Stimulated activated CD8-positive, alpha-beta memory T cell treated with anti-CD3 and anti-CD28 coated beads, Interleukin-7, amount 100 ng/mL, for 48 hours (primary cell): ENCODE results near the gene GNAO1.

Source experiments
- DNase-seq, 2 donors: peaks; one replicate each; pipeline ENCODE4 v3.0.0-alpha.2; 2020; ENCODE audit warnings: low read depth in 1 of 2; ENCODE audit errors: extremely low read depth in 1 of 2

GNAO1 gene

DNA sequence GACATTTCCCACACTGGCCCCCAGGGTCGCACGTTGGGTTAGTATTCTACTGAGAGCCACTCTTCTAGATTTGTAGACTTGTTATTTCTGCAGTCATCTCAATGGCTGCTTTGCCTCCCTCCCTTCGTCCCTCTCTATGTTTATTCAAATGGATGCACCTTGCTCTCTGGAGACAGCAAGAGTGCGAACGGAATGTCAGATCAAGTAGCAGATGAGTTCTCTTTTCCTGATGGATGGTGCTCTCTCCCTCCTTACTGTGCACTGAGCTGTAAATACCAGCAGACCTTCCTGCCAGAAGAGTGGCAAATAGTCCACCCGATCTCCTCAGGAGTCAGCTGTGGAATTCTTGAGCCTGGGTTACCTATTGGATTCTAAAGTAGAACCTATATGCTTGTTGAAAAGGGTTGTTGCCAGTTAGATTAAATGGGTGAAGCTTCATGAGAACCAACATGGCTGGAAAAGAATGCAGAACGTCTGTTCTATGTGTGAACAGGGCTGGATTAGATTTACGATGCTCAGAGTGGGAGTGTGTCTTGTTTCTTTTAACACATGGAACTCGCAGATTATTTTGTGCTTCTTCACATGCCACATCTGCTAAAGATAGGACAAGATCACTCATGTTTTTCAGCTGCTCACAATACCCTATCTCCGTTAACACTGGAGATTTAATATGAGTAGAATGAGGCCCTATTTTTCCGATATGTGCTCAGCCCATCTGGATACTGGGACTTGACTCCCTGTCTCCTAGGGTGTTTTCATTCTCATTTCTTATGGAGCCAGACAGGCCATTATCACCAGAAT lies 6.1 kb downstream of the GNAO1 start:
- DNase-seq, result no peak

- DNase-seq, result no peak
These were observed 6.9 kb downstream of the GNAO1 start for GRCh38 chr16:56198006-56198754.

GRCh38 chr16:56198755-56199114 lies 7.4 kb downstream of the GNAO1 start:
- DNase-seq, result no peak

GRCh38 chr16:56199164-56199563 lies 7.9 kb downstream of the GNAO1 start:
- DNase-seq, result no peak

GRCh38 chr16:56201030-56201429 lies 9.7 kb downstream of the GNAO1 start:
- DNase-seq, result no peak

GRCh38 chr16:56202036-56202435 lies 10.7 kb downstream of the GNAO1 start:
- DNase-seq, result no peak

- no peak for DNase-seq
These were observed 11.8 kb downstream of the GNAO1 start for GRCh38 chr16:56203052-56203451.

DNA sequence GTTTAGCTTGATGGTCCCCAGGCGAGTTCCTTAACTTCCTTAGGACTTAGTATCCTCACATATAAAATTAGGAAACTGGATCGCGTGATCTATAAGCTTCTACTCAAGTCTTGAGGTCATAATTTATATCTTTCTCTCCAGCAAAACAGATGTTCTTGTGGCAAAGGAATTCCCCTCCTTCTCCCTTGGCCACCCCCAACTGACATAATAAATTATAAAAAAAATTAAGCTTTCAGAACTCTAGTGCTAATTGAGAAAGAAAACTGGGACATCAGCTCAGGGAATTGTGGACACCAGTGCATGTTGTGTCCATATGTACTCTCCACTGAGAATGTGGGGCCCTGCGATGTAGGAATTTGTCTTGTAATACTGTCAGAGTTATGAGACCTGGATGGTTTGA lies 13.5 kb downstream of the GNAO1 start:
- DNase-seq, result no peak

DNA sequence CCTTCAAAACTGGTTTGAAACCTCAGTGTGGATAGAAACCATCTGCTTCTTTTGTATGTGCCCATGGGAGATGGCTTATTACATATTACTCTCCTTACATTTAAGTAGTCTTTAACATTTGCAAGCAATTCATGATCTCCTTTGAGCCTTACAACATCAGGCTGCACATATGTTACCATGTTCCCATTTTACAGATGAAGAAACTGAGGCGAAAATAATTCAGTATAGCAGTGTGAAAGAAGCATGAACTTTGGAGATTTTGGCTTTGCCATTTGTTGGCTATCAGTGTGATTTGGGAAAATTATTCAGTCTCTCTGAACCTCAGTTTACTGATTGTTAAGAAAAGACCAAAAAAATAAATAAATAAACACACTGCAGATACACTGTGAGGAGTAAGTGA lies 15.7 kb downstream of the GNAO1 start:
- no peak for DNase-seq

DNA sequence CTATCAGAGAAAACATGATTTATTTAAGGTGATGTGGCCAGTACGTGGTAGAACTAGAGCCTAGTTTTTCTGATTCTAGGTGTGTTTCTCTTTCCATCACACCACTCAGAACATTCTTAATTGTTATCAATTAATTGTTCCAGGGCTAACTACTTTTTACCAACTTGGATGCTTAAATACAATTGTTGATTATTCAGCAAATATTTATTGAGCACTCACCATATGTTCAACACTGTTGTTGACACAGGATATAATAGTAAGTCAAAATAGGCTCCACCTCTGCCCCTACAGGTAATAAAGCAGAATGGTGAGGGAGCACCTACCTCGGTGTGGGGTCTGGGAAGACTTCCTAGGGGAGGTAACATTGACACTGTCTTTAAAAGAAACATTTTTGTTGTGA lies 16.1 kb downstream of the GNAO1 start:
- DNase-seq, result no peak

DNA sequence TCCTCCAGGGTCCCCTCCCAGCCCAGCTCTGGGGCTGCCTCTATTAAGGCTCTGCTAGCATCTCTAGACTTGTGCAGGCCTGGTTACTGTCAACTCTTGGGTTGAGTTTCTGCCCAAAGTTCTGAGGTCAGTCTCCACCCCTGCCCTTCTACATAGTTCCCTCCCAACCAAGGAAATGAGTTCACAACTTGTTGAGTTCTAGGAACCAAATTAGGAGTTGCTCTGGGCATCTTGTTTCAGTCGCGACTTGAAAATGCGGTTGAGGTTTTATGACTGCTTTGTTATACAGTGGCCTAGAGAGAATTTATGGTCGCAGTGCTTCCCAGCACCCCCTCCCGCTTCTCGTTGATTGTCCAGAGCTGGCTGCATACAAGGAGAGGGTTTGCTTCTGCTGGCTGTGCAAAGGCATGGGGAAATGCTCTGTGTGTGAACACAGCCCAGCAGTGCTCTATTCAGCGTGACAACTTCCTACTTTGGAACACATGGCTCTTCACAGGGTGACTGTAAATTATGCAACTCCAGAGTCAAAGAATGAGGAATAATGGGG lies 20.2 kb downstream of the GNAO1 start:
- DNase-seq, result no peak

GRCh38 chr16:56212144-56212543 lies 20.9 kb downstream of the GNAO1 start:
- no peak for DNase-seq

DNA sequence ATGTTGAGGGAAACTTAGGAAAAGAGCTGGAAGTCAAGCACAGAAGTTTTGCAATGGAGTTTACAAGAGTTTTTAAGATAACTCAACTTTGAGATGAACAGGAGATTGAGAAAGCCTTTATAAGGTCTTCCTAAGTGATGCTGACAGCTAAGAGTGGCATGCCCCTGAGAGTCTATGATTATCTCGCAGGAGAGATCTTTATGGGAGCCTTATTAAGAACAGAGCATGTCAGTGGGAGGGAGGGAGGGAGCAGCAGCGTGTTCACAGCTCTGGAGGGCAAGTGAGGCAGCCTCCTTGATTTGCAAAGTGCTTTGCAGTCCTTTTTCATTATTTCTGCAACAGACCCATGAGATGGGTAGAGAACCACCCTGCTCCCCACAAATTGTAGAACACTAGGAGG lies 30.7 kb downstream of the GNAO1 start:
- DNase-seq, result no peak

GRCh38 chr16:56222474-56222997 lies 31.2 kb downstream of the GNAO1 start:
- DNase-seq, result no peak

GRCh38 chr16:56225017-56225742 lies 33.9 kb downstream of the GNAO1 start:
- DNase-seq, result no peak

GRCh38 chr16:56226187-56226586 lies 34.9 kb downstream of the GNAO1 start:
- DNase-seq, result peak in 1 of 2 donors; percentile 1

DNA sequence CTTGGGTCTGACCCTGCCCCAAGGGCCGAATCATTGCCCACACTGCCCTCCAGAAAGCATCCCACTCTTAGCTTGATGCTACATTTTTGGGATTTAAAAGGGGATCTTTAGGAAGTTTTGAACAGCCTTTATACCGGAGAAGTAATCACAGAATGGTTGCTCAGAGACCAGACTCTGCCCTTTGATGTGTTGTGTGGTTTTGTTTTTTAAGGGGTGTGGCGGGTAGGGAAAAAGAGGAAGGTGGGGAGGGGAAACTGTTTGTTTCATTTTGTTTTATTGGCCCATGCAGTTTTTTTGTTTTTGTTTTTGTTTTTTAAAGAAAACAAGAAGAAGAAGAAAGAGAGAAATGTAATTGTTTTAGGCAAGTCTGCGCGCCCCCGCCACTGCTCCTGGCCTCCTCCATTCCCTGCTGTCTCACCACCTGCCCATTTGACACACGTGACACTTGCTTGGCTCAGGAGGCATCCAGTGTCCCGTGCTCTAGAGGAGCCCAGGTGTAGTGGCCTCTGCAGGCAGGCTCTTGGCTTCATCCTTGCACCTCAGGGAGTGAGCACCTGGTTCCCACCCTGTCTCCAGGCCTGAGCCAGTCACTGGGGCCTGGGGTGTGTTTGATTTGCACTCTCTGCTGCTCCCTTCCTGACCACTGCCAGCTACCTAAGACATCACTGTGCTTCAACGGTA lies 35.7 kb downstream of the GNAO1 start:
- no peak for DNase-seq

DNA sequence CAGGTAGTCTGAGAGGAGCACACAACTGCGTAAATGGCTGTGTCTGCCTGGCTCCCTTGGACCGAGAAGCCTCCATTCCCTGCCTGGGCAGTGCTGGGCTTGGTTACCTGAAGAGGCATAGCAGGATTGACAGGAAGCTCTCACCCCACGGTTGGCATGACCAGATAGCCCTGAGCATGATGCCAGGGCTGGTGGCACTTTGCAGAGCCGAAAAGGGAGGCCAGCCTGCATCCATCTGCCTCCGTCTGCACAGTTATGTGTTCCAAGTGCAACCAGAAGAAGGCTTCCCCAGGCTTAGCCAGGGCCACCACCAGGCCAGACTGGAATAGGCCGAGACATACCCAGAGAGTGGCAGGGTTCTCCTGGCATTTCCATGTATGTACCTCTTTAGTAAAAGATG lies 36.6 kb downstream of the GNAO1 start:
- DNase-seq, result no peak

- DNase-seq, result no peak
These were observed 37.2 kb downstream of the GNAO1 start for GRCh38 chr16:56228476-56228875.

- no peak for DNase-seq
These were observed 42.7 kb downstream of the GNAO1 start for GRCh38 chr16:56233795-56234566.
